ENCODE measurements around the gene BRDT.

The BRDT gene

DNA sequence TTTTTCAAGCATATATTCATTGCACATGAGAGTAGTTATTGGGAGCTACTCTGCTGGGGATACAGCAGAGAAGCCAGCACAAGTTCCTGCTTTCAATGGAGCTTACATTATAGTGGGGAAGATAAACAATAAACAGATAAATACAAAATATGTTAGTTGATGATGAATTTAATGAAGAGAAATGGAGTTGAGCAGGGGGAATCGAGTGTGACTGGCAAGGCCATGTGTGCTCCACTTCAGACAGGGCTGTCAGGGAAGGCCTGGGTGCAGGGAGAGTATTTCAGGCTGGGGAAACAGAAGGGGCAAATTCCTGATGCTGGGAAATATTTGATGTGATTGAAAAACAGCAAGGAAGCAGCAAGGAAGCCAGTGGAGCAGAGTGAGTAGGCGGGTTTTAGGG lies 21.2 kb upstream of the BRDT start:
- no peak for ATAC-seq
- TF ChIP-seq PPARA (CRISPR knock-in tag; IDR thresholded peaks at IDR 0.05; ENCODE audit: borderline replicate concordance): no peak
- TF ChIP-seq, protein P1, sequence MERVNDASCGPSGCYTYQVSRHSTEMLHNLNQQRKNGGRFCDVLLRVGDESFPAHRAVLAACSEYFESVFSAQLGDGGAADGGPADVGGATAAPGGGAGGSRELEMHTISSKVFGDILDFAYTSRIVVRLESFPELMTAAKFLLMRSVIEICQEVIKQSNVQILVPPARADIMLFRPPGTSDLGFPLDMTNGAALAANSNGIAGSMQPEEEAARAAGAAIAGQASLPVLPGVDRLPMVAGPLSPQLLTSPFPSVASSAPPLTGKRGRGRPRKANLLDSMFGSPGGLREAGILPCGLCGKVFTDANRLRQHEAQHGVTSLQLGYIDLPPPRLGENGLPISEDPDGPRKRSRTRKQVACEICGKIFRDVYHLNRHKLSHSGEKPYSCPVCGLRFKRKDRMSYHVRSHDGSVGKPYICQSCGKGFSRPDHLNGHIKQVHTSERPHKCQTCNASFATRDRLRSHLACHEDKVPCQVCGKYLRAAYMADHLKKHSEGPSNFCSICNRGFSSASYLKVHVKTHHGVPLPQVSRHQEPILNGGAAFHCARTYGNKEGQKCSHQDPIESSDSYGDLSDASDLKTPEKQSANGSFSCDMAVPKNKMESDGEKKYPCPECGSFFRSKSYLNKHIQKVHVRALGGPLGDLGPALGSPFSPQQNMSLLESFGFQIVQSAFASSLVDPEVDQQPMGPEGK (CRISPR knock-in tag; IDR thresholded peaks at IDR 0.05; ENCODE audit: borderline replicate concordance): no peak
- TF ChIP-seq GLIS3 (CRISPR knock-in tag; IDR thresholded peaks at IDR 0.05): no peak
- no peak for TF ChIP-seq OSR1 (CRISPR knock-in tag; IDR thresholded peaks at IDR 0.05)
- no peak for TF ChIP-seq BACH2 (CRISPR knock-in tag; IDR thresholded peaks at IDR 0.05; ENCODE audit: borderline replicate concordance)
- no peak for TF ChIP-seq ZFP30 (CRISPR knock-in tag; IDR thresholded peaks at IDR 0.05)
- TF ChIP-seq ZC3H10 (CRISPR knock-in tag; IDR thresholded peaks at IDR 0.05): no peak
- TF ChIP-seq, protein P2, sequence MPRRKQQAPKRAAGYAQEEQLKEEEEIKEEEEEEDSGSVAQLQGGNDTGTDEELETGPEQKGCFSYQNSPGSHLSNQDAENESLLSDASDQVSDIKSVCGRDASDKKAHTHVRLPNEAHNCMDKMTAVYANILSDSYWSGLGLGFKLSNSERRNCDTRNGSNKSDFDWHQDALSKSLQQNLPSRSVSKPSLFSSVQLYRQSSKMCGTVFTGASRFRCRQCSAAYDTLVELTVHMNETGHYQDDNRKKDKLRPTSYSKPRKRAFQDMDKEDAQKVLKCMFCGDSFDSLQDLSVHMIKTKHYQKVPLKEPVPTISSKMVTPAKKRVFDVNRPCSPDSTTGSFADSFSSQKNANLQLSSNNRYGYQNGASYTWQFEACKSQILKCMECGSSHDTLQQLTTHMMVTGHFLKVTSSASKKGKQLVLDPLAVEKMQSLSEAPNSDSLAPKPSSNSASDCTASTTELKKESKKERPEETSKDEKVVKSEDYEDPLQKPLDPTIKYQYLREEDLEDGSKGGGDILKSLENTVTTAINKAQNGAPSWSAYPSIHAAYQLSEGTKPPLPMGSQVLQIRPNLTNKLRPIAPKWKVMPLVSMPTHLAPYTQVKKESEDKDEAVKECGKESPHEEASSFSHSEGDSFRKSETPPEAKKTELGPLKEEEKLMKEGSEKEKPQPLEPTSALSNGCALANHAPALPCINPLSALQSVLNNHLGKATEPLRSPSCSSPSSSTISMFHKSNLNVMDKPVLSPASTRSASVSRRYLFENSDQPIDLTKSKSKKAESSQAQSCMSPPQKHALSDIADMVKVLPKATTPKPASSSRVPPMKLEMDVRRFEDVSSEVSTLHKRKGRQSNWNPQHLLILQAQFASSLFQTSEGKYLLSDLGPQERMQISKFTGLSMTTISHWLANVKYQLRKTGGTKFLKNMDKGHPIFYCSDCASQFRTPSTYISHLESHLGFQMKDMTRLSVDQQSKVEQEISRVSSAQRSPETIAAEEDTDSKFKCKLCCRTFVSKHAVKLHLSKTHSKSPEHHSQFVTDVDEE (CRISPR knock-in tag; IDR thresholded peaks at IDR 0.05): no peak
- TF ChIP-seq SNAI2 (CRISPR knock-in tag; IDR thresholded peaks at IDR 0.05): no peak
- no peak for TF ChIP-seq TOX (CRISPR knock-in tag; IDR thresholded peaks at IDR 0.05; ENCODE audit: borderline replicate concordance)
- no peak for TF ChIP-seq ZNF70 (CRISPR knock-in tag; IDR thresholded peaks at IDR 0.05)
- TF ChIP-seq ZFP3 (CRISPR knock-in tag; IDR thresholded peaks at IDR 0.05): no peak
- no peak for TF ChIP-seq ISL1 (CRISPR knock-in tag; IDR thresholded peaks at IDR 0.05)
- TF ChIP-seq ARNTL (CRISPR knock-in tag; IDR thresholded peaks at IDR 0.05; ENCODE audit: borderline replicate concordance, low read depth): no peak
- TF ChIP-seq TCF4 (CRISPR knock-in tag; IDR thresholded peaks at IDR 0.05; ENCODE audit: borderline replicate concordance): no peak
- no peak for TF ChIP-seq ESRRG (CRISPR knock-in tag; IDR thresholded peaks at IDR 0.05)
- TF ChIP-seq, protein P3, sequence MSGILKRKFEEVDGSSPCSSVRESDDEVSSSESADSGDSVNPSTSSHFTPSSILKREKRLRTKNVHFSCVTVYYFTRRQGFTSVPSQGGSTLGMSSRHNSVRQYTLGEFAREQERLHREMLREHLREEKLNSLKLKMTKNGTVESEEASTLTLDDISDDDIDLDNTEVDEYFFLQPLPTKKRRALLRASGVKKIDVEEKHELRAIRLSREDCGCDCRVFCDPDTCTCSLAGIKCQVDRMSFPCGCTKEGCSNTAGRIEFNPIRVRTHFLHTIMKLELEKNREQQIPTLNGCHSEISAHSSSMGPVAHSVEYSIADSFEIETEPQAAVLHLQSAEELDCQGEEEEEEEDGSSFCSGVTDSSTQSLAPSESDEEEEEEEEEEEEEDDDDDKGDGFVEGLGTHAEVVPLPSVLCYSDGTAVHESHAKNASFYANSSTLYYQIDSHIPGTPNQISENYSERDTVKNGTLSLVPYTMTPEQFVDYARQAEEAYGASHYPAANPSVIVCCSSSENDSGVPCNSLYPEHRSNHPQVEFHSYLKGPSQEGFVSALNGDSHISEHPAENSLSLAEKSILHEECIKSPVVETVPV (CRISPR knock-in tag; IDR thresholded peaks at IDR 0.05): no peak
- no peak for TF ChIP-seq ZNF8 (CRISPR knock-in tag; IDR thresholded peaks at IDR 0.05)

DNA sequence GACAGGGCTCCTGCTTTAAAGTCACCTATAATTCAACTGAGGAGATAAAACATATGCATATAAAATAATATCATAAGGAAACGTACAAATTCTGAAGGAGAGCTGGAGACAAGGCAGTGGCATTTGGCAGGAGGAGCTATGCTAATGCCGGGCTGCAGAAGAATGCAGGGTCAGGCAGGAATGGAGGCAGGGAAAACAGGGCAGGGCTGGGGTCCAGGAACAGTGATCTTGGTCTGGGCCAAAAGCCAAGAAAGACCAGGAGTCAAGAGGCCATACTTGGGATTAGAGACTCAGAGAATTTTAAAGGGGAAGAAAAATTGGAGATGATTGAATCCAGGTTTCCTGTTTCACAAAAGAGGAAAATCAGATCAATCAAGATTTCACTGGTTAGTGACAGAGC lies 20.0 kb upstream of the BRDT start:
- TF ChIP-seq ZFP3 (CRISPR knock-in tag; IDR thresholded peaks at IDR 0.05) (no peak), ZNF70 (CRISPR knock-in tag; IDR thresholded peaks at IDR 0.05) (no peak), TOX (CRISPR knock-in tag; IDR thresholded peaks at IDR 0.05; ENCODE audit: borderline replicate concordance) (no peak), CSDC2 (CRISPR knock-in tag; IDR thresholded peaks at IDR 0.05) (no peak), PPARA (CRISPR knock-in tag; IDR thresholded peaks at IDR 0.05; ENCODE audit: borderline replicate concordance) (no peak), ARNTL (CRISPR knock-in tag; IDR thresholded peaks at IDR 0.05; ENCODE audit: borderline replicate concordance, low read depth) (no peak), ZC3H10 (CRISPR knock-in tag; IDR thresholded peaks at IDR 0.05) (no peak), ISL1 (CRISPR knock-in tag; IDR thresholded peaks at IDR 0.05) (no peak), TCF4 (CRISPR knock-in tag; IDR thresholded peaks at IDR 0.05; ENCODE audit: borderline replicate concordance) (no peak), SNAI2 (CRISPR knock-in tag; IDR thresholded peaks at IDR 0.05) (no peak), ZFP30 (CRISPR knock-in tag; IDR thresholded peaks at IDR 0.05) (no peak), OSR1 (CRISPR knock-in tag; IDR thresholded peaks at IDR 0.05) (no peak)
- TF ChIP-seq, protein P2 (CRISPR knock-in tag; IDR thresholded peaks at IDR 0.05): no peak
- TF ChIP-seq, protein P3 (CRISPR knock-in tag; IDR thresholded peaks at IDR 0.05): no peak
- TF ChIP-seq, protein P1 (CRISPR knock-in tag; IDR thresholded peaks at IDR 0.05; ENCODE audit: borderline replicate concordance): no peak
- TF ChIP-seq, protein P4, sequence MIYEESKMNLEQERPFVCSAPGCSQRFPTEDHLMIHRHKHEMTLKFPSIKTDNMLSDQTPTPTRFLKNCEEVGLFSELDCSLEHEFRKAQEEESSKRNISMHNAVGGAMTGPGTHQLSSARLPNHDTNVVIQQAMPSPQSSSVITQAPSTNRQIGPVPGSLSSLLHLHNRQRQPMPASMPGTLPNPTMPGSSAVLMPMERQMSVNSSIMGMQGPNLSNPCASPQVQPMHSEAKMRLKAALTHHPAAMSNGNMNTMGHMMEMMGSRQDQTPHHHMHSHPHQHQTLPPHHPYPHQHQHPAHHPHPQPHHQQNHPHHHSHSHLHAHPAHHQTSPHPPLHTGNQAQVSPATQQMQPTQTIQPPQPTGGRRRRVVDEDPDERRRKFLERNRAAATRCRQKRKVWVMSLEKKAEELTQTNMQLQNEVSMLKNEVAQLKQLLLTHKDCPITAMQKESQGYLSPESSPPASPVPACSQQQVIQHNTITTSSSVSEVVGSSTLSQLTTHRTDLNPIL (CRISPR knock-in tag; IDR thresholded peaks at IDR 0.05; ENCODE audit: low read depth): no peak
- TF ChIP-seq, protein P5, sequence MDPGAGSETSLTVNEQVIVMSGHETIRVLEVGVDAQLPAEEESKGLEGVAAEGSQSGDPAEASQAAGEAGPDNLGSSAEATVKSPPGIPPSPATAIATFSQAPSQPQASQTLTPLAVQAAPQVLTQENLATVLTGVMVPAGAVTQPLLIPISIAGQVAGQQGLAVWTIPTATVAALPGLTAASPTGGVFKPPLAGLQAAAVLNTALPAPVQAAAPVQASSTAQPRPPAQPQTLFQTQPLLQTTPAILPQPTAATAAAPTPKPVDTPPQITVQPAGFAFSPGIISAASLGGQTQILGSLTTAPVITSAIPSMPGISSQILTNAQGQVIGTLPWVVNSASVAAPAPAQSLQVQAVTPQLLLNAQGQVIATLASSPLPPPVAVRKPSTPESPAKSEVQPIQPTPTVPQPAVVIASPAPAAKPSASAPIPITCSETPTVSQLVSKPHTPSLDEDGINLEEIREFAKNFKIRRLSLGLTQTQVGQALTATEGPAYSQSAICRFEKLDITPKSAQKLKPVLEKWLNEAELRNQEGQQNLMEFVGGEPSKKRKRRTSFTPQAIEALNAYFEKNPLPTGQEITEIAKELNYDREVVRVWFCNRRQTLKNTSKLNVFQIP (CRISPR knock-in tag; IDR thresholded peaks at IDR 0.05; ENCODE audit: borderline replicate concordance, low read depth): no peak
- 0 out of 3 replicates have a peak, but pooled peaks have one; percentile 19 for ATAC-seq

Data from SK-N-SH treated with all-trans-retinoic acid at 6 μM for 48 hours (cell line).